Activated CD4-positive, CD25-positive, alpha-beta regulatory T cell treated with anti-CD3 and anti-CD28 coated beads, Interleukin-2, amount 50 U/mL, for 72 hours (primary cell): ENCODE results near the gene RHBDL2.
"Not testable (repeated sequence)": the region's sequence is repeated elsewhere in the genome, so short reads cannot be mapped to it uniquely, and the experiment has no call there.

Experiments used
- DNase-seq: peaks from one replicate; pipeline ENCODE4 v3.0.0; 2021

Gene RHBDL2

GRCh38 chr1:38873027-38873969, 68.3 kb downstream of the RHBDL2 start, which contains the start of gene MYCBP:
Gene MYCBP, minus strand, starts transcription at chr1:38873348. Its CDS starts 43 bp downstream, at chr1:38873305.
- DNase-seq, result peak; percentile 97

GRCh38 chr1:38872401-38873026, 69.1 kb downstream of the RHBDL2 start:
- no peak for DNase-seq

- DNase-seq, result no peak
Observed at GRCh38 chr1:38870996-38871395, 70.6 kb downstream of the RHBDL2 start.

GRCh38 chr1:38867208-38867607, 74.4 kb downstream of the RHBDL2 start:
- no peak for DNase-seq

GRCh38 chr1:38865112-38865715, 76.4 kb downstream of the RHBDL2 start:
- no peak for DNase-seq

- no peak for DNase-seq
Observed at GRCh38 chr1:38860454-38860795, 81.2 kb downstream of the RHBDL2 start.

- peak; percentile 99 for DNase-seq
Observed at GRCh38 chr1:38859561-38860453, 81.8 kb downstream of the RHBDL2 start, which contains the start of gene RRAGC. Gene RRAGC, minus strand, starts transcription at chr1:38859772. Its CDS starts 126 bp downstream, at chr1:38859646.

- DNase-seq, result peak; percentile 63
Observed at GRCh38 chr1:38858833-38859560, 82.6 kb downstream of the RHBDL2 start.

- no peak for DNase-seq
Observed at GRCh38 chr1:38852780-38853179, 88.8 kb downstream of the RHBDL2 start.

GRCh38 chr1:38848071-38848470, 93.6 kb downstream of the RHBDL2 start:
- DNase-seq, result no peak

- DNase-seq, result no peak
Observed at GRCh38 chr1:38846210-38846609, 95.4 kb downstream of the RHBDL2 start.

GRCh38 chr1:38845088-38845487, 96.5 kb downstream of the RHBDL2 start:
- DNase-seq, result not testable (repeated sequence)

GRCh38 chr1:38840281-38840680, 101.3 kb downstream of the RHBDL2 start:
- no peak for DNase-seq

GRCh38 chr1:38839363-38839762, 102.3 kb downstream of the RHBDL2 start:
- DNase-seq, result no peak

GRCh38 chr1:38836316-38836715, 105.3 kb downstream of the RHBDL2 start:
- not testable (repeated sequence) for DNase-seq
